SU-DHL-6 (cell line): ENCODE measurements around the gene APOBEC4.

Source experiments
- EZH2phosphoT487 ChIP-seq: fragments of 200-600 bp; sonication (generic), shearing (Covaris generic); conservative IDR thresholded peaks from 2 replicates; pipeline ENCODE4 v1.6.1; 2018; ENCODE audit warnings: mild to moderate bottlenecking, antibody characterized with exemption, low read length, moderate library complexity, mixed read lengths
- TF ChIP-seq, protein P1 (sequence below): fragments of 200-600 bp; sonication (generic); IDR thresholded peaks from one replicate; pipeline ENCODE4 v1.5.1; 2017; ENCODE audit warnings: antibody characterized with exemption, mild to moderate bottlenecking, low read length, moderate library complexity; ENCODE audit not compliant: insufficient read depth, poor library complexity, severe bottlenecking

DNA sequence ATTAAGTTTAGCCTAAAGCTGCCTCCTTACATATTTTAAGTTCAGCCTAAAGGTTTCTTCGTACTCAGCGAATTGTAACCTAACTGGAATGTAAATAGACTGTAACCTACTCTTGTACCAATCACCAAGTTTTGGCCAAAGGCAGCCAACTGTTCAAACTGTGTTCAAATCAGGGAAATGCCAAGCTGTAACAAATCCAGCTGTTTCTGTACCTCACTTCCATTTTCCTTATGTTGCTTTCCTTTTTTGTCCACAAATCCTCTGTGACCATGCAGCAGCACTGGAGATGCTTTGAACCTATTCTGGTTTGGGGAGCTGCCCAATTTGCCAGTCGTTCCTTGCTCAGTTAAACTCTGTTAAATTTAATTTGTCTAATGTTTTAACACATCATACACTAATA, 3.2 kb upstream of the APOBEC4 start:
- TF ChIP-seq, protein P1, sequence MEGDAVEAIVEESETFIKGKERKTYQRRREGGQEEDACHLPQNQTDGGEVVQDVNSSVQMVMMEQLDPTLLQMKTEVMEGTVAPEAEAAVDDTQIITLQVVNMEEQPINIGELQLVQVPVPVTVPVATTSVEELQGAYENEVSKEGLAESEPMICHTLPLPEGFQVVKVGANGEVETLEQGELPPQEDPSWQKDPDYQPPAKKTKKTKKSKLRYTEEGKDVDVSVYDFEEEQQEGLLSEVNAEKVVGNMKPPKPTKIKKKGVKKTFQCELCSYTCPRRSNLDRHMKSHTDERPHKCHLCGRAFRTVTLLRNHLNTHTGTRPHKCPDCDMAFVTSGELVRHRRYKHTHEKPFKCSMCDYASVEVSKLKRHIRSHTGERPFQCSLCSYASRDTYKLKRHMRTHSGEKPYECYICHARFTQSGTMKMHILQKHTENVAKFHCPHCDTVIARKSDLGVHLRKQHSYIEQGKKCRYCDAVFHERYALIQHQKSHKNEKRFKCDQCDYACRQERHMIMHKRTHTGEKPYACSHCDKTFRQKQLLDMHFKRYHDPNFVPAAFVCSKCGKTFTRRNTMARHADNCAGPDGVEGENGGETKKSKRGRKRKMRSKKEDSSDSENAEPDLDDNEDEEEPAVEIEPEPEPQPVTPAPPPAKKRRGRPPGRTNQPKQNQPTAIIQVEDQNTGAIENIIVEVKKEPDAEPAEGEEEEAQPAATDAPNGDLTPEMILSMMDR: no peak
- TF ChIP-seq EZH2phosphoT487: no peak
